ENCODE data around the gene TCEAL8.

TCEAL8 gene

GRCh38 chrX:103214870-103215424 is 40.0 kb downstream of the TCEAL8 start, which contains the start of gene BEX4:
Gene BEX4, plus strand, starts transcription at chrX:103215108. Its CDS starts 1,046 bp downstream, at chrX:103216154.
- DNase-seq (ENCODE audit: low read depth, low spot score) = no peak

- DNase-seq (ENCODE audit: low read depth, low spot score) = no peak
These were observed 42.1 kb downstream of the TCEAL8 start for GRCh38 chrX:103212749-103213457.

GRCh38 chrX:103211012-103211715 is 43.8 kb downstream of the TCEAL8 start:
- no peak for DNase-seq (ENCODE audit: low read depth, low spot score)

- no peak for DNase-seq (ENCODE audit: low read depth, low spot score)
These were observed 44.9 kb downstream of the TCEAL8 start for GRCh38 chrX:103210056-103210455.
